T47D (cell line): ENCODE measurements around the gene SMAD6.

ENCODE experiments used
- DNase-seq, 2 experiments: peaks; one replicate each; pipeline versions ENCODE4 v3.0.0 to v3.0.0-alpha.2; 2011 to 2012; ENCODE audit warnings: low read depth in 1 of 2, low spot score in 1 of 2
- JUND ChIP-seq: IDR thresholded peaks from 2 replicates; pipeline ENCODE4 v1.6.1; 2012; ENCODE audit warnings: low read depth
- in situ Hi-C: cut with HindIII; loops from 2 replicates; pipeline ENCODE4 v1.10.0; 2016; ENCODE audit warnings: low sequenced_read_pairs, low pct_unique_long_range_greater_than_20kb

Gene SMAD6

GRCh38 chr15:66702035-66702786 lies at the start of gene SMAD6:
TSS of gene SMAD6 (plus strand) at chr15:66702236. CDS start at chr15:66703259, 1,023 bp downstream.
- in situ Hi-C loops, result no loop called here
- peak; percentile 96 to 99 for DNase-seq

GRCh38 chr15:66652806-66653205 lies 49.2 kb upstream of the SMAD6 start:
- in situ Hi-C loops, result no loop called here
- TF ChIP-seq JUND, result no peak

More at GRCh38 chr15:66702035-66702786, at the start of gene SMAD6:
- TF ChIP-seq JUND, result no peak

DNA sequence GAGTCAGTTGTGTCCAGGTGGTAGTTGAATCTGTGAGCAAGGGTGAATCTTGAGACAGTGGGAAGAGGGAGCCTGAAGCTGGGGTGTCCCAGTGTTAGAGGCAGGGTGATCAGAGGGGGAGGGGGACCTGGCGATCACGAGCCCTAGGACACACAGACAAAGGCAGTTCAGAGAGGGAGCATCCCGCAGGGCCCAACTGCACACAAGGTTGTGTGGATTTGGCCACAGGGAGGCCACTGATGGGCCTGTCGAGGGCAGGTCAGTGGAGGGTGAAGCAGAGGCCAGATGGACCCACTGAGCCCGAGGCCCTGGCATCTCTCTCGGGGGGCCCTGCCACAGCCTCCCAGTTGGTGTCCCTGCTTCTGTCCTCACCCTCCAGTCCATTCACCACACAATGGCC lies 48.6 kb upstream of the SMAD6 start:
- no peak for DNase-seq
- in situ Hi-C loops, result no loop called here
- TF ChIP-seq JUND, result no peak

More at GRCh38 chr15:66652806-66653205, 49.2 kb upstream of the SMAD6 start:
- DNase-seq, result no peak

DNA sequence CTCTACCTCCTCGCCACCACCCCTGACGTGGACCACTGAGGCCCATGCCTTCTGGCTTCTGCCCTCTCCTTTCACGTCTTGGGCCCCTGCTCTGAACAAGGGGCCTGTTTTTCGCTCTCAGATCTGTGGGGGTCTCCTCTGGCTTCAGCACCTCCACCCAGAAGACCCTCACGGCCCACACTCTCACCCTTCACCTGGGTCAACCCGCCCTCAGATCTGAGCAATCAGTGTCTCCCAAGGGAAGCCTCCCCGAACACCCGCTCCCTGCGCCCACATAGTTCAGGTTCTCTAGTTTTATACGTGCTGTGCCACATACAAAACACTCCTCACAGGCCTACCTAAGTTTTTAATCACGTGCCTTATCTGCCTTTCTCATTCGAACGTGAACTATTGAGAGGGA lies 48.2 kb upstream of the SMAD6 start:
- in situ Hi-C loops, result no loop called here
- DNase-seq, result no peak
- no peak for TF ChIP-seq JUND

DNA sequence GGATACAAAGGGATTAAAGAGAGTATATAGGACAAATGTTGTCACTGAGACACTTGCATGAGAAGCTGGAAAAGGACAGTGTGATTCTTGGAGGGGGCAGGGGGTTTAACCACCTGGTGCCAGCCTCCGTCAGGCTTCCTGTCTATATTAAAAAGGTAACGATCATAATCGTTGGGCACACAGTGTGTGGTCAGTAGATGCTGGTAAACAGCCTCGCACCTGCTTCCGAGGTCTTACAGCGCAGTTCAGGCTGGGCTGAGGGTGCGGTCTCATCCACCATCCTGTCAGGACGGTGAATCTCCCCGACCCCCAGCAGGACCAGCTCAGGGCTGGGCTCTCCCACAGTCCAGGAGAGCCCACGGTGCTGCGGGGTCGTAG lies 47.7 kb upstream of the SMAD6 start:
- no peak for TF ChIP-seq JUND
- DNase-seq, result no peak
- in situ Hi-C loops, result no loop called here

DNA sequence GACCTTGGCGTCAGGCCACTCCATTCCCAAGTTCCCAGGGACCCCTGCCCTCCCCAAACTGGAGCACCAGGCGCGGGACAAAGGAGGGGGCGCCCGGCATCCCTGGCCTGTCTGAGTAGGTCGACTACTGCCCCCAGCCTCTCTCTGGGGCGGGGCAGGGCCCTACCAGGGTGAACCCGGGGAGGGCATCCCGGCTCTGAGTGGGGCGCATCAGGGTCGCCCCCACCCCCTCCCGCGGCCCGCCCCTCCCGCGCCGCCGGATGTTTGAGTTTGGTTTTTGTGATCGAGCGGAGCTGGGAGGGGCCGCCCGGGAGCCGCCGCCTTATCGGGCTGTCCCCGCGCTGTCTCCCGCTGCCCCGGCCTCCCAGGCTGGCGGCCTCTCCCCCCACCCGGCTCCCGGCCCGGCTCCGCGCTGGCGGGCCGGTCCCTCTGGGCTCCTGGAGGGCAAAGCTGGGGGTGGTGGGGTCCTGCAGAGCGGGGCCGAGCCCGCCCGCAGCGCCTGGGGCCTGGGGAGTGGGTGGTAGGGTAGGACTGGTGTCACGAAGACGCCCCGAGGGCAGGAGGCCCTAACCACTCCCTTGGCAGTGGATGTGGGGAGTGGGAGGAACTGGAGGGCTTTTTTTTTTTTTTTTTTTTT lies 47.2 kb upstream of the SMAD6 start:
- DNase-seq, result no peak
- no peak for TF ChIP-seq JUND
- in situ Hi-C loops, result no loop called here

- in situ Hi-C loops, result no loop called here
- no peak for DNase-seq
- TF ChIP-seq JUND, result no peak
Observed at GRCh38 chr15:66655511-66655910, 46.5 kb upstream of the SMAD6 start.

- no peak for TF ChIP-seq JUND
- peak in 1 of 2 experiments; percentile 48 for DNase-seq
- in situ Hi-C loops, result no loop called here
Observed at GRCh38 chr15:66655997-66656396, 46.0 kb upstream of the SMAD6 start.

- in situ Hi-C loops, result no loop called here
- DNase-seq, result no peak
- no peak for TF ChIP-seq JUND
Observed at GRCh38 chr15:66657185-66658020, 44.6 kb upstream of the SMAD6 start.

GRCh38 chr15:66658044-66658443 lies 44.0 kb upstream of the SMAD6 start:
- no peak for TF ChIP-seq JUND
- in situ Hi-C loops, result no loop called here

GRCh38 chr15:66658855-66659254 lies 43.2 kb upstream of the SMAD6 start:
- no peak for TF ChIP-seq JUND
- in situ Hi-C loops, result no loop called here

More at GRCh38 chr15:66658044-66658443, 44.0 kb upstream of the SMAD6 start:
- no peak for DNase-seq

DNA sequence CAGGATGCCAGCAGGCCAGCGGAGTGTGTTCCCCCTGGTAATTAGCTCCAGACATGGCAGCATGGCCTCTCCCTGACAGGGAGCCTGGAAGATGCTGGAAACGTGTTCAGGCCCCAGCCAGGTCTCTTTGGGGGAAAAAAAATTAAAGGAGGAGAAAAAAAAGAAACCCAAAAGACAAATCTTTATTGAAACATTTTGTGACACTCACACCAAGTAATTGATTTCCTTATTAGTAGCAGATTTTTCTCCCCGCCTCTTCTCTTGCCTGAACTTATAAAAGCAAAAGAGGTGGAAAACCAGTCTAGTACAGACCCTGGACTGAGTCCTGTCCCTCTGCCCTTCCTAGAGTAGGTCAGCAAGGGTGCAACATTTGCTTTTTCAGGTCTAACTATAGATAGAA lies 42.7 kb upstream of the SMAD6 start:
- no peak for DNase-seq
- in situ Hi-C loops, result no loop called here
- no peak for TF ChIP-seq JUND

More at GRCh38 chr15:66658855-66659254, 43.2 kb upstream of the SMAD6 start:
- DNase-seq, result no peak
